Epithelial cell of prostate (primary cell): ENCODE measurements around the gene P2RX7.

ENCODE experiments used
- DNase-seq: peaks from one replicate; pipeline ENCODE4 v3.0.0-alpha.2; 2011; ENCODE audit warnings: low read depth, low spot score
- H3K27ac ChIP-seq: fragments of 450-650 bp; 2 replicates; pipeline ENCODE4 v1.5.1; 2017; ENCODE audit warnings: mild to moderate bottlenecking

Gene P2RX7

GRCh38 chr12:121166356-121166755 lies 33.7 kb downstream of the P2RX7 start:
- no peak overlapping the region for H3K27ac ChIP-seq
- DNase-seq = no peak

DNA sequence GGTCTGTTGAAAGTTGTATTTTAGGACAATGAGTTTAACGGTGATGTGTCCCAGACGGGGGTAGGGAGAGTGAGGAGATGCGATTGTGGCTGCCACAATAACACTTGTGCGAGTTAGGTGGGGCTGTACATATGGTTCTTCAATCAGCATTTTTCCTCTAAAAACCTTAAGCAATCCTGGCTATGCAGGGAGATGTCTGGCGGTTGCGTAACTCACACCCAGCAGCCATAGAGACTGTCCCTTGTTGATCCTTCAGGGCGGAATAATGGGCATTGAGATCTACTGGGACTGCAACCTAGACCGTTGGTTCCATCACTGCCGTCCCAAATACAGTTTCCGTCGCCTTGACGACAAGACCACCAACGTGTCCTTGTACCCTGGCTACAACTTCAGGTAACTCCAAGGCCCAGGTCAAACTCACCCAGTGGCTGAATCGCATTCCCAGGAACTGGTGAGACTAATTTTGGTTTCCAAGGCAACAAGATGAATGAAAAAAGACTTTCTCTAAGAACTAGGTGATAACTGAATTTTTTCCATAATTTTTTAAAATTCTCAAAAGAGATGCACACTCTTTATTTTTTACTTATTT lies 34.6 kb downstream of the P2RX7 start:
- no peak overlapping the region for H3K27ac ChIP-seq
- no peak for DNase-seq

DNA sequence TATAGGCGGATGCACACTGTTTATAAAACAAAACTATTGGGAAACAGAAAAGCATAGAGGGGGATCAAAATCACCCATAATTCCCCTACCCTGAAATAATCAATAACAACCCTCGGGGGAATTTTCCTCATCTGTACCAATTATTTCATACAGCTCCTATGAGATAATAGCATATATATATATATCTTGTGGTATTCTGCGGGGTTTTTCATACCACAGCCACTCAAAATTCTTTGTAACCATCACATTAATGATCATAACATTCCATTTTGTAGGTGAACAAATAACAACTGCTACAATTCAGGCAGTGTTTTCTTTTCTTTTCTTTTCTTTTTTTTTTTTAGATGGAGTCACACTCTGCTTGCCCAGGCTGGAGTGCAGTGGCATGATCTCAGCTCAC lies 35.3 kb downstream of the P2RX7 start:
- H3K27ac ChIP-seq = no peak overlapping the region
- DNase-seq = no peak

DNA sequence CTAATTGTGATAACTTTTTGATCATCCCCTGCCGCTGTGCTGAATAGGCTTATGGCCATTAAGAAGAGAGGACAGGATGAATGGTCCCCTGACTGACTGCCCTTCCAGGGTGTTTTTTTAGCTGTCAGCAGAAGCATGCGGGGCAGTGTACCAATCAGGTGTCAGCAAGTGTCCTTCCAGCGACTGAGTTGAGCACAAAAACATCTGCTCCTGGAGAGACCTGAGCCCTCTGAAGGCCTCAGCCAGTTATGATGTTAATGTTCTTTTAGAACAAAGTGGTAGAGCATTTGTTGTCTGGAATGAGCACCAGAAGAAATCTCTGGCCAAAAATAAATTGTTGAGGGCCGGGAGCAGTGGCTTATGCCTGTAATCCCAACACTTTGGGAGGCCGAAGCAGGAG lies 37.5 kb downstream of the P2RX7 start:
- H3K27ac ChIP-seq = no peak overlapping the region
- no peak for DNase-seq

GRCh38 chr12:121170611-121171260 lies 38.1 kb downstream of the P2RX7 start:
- H3K27ac ChIP-seq = no peak overlapping the region
- DNase-seq = no peak

- no peak overlapping the region for H3K27ac ChIP-seq
- DNase-seq = no peak
Measured at GRCh38 chr12:121172145-121172544, 39.5 kb downstream of the P2RX7 start.

DNA sequence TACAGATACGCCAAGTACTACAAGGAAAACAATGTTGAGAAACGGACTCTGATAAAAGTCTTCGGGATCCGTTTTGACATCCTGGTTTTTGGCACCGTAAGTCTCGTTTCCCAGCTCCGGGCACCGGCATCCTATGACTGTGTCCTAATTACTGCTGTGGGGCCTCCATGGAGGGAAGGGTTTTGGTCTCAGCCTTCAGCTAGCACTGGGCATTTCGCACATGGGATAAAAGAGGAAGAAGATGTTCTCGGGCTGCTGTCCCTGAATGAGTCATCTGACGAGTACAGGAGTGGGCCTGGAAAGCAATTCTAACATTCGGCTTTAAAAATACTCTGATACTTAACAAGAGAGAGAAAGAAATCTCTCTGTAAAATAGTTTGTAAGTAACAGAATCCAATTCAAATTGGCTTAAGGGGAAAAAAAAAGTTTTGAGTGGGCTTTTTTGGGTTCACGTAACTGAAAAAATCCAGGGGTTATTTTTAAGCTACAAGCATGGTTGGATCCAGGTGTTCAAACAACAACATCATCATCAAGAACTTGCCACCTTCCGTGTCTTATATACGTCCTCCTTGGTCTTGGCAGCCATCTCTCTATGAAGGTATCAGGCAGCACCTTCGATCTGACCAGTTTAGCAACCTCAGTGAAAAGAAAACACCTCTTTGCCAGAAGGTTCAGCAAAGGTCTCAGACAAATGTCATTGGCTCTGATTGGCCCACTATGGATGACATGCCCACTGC lies 42.9 kb downstream of the P2RX7 start:
- no peak for DNase-seq
- H3K27ac ChIP-seq = no peak overlapping the region

DNA sequence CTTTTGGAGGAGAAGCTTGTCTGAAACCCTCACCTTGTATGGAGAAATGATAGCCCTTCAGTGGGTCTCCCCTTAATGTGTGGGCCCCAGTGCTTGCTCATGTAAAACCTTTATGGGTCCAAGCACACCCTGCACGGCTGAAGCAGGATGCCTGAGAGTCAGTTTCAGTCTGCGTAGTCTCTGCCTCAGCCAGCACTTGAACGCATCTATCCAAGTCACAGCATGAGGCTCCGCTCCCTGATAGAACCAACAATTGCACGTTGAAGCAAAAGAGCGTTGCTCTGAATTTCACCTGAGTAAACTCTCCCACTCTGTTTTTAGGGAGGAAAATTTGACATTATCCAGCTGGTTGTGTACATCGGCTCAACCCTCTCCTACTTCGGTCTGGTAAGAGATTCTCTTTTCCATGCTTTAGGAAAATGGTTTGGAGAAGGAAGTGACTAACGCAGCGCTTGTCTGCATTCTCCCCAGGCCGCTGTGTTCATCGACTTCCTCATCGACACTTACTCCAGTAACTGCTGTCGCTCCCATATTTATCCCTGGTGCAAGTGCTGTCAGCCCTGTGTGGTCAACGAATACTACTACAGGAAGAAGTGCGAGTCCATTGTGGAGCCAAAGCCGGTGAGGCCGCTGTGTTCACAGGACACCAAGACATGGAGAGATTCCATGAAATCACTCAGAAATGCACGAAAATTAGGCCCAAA lies 44.3 kb downstream of the P2RX7 start:
- DNase-seq = no peak
- H3K27ac ChIP-seq = no peak overlapping the region

DNA sequence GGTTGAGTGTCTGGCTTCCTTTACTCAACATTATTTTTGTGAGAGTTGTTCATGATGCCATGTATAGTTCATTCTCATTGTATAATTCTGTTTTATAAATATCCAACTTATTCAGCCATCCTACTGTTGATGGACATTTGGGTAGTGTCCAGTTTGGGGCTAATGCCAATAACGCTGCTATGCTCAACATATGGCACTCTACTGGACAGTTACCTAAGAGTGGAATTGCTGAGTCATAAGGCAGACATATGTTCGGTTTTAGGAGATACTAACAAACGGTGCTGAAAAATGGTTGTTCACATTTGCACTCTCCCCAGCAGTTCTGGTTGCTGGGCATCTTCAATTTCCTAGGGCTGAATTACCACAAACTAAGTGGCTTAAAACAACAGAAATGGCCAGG lies 48.5 kb downstream of the P2RX7 start:
- no peak for DNase-seq
- no peak overlapping the region for H3K27ac ChIP-seq

DNA sequence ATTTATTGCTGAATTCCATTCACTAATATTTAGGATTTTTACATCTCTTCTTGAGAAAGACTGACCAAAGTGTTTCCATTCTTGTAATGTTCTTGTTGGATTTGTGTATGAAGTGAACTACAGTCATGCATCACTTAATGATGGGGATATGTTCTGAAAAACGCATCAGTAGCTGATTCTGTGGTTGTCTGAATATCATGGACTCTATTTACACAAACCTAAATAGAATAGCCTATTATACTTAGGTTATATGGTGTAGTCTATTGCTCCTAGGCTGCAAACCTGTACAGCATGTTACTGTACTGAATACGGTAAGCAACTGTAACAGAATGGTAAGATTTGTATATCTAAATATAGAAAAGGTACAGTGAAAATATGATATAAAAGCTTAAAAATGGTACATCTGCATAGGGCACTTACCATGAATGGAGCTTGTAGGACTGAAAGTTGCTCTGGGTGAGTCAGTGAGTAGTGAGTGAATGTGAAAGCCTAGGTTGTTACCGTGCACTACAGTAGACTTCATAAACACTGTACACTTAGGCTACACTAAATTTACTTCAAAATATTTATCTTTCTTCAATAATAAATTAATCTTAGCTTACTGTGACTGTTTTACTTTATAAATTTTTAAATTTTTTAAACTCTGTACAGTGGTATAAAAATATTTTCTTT lies 49.7 kb downstream of the P2RX7 start:
- DNase-seq = no peak
- no peak overlapping the region for H3K27ac ChIP-seq

GRCh38 chr12:121184425-121184824 lies 51.7 kb downstream of the P2RX7 start:
- peak; percentile 82 for DNase-seq
- peak overlapping the region; percentile 2 for H3K27ac ChIP-seq

DNA sequence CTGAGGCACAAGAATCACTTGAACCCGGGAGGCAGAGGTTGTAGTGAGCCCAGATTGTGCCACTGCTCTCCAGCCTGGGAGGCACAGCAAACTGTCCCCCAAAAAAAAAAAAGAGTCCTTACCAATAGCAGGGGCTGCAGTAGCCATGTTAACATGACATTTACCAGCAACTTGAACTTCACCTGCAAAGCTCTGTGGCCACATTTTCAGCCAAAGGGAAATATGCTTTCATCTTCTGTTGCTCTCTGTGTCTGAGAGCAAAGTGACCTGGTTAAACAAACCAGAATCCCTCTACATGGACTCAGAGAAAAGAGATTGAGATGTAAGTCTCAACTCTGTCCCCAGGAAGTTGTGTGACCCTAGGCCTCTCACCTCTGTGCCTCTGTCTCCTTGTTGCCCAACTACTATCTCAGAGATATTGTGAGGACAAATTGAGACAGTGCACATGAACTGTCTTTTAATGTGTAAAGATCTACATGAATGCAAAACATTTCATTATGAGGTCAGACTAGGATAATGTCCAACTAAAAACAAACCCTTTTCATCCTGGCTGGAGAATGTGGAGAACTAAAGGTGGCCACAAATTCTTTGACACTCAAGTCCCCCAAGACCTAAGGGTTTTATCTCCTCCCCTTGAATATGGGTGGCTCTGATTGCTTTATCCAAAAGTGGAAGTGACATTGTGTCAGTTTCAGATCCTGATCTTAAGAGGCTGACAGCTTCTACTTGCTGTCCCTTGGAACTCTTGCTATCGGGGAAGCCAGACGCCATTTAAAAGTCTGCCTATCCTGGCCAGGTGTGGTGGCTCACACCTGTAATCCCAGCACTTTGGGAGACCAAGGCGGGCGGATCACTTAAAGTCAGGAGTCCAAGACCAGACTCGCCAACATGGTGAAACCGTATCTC lies 52.6 kb downstream of the P2RX7 start:
- peak overlapping the region; percentile 2 for H3K27ac ChIP-seq
- DNase-seq = no peak

DNA sequence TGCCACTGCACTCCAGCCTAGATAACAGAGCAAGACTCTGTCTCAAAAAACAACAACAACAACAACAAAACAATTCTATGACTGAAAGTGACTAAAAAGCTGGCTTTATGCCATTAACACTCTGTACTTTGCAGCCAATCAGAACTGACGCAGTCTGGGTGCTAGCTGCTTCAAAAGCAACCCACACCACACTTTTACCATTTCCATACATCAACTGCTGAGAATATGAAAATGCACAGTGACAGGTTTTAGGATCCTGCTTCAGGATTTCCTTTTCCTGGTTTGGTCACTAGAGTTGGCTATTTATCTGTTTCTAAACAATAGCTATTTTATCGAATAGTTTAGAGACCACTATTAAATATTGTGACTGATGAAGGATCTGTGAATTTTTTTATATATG lies 54.1 kb downstream of the P2RX7 start:
- no peak for DNase-seq
- no peak overlapping the region for H3K27ac ChIP-seq

DNA sequence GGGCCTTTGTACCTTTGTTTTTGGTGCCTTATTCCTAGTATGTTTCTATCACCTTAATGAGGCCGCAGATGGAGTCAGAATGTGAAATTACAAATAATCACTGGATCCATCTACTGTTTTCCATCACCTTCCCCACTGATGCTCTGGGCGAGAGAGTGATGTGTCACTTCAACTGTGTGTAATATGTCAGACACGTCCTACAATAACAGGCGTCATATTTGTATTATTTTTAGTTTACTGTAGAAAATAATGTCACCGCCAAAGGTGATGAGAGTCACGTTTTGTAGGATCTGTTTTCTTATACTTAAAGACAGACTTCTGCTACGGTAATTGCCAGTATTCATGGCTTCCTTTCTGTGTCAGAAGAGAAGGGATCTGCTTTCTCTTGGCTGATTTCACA lies 54.8 kb downstream of the P2RX7 start:
- no peak overlapping the region for H3K27ac ChIP-seq
- DNase-seq = no peak

GRCh38 chr12:121188227-121188626 lies 55.6 kb downstream of the P2RX7 start:
- no peak overlapping the region for H3K27ac ChIP-seq
- no peak for DNase-seq

DNA sequence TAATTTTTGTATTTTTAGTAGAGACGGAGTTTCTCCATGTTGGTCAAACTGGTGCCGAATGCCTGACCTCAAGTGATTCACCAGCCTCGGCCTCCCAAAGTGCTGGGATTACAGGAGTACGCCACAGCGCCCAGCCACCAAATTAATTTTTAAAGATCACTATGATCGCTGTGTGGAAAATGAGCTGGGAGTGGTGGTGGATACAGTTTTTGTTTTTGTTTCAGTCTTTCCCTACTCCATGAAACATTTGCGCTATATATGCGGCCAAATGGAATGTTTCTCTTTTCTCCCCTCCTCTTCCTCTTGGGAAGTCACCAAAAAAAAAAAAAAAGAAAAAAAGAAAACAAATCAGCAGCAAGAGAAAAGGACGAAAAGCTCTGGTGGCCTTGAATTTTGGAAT lies 56.5 kb downstream of the P2RX7 start:
- no peak overlapping the region for H3K27ac ChIP-seq
- no peak for DNase-seq

GRCh38 chr12:121189619-121190155 lies 57.0 kb downstream of the P2RX7 start:
- peak overlapping the region; percentile 61 for H3K27ac ChIP-seq

DNA sequence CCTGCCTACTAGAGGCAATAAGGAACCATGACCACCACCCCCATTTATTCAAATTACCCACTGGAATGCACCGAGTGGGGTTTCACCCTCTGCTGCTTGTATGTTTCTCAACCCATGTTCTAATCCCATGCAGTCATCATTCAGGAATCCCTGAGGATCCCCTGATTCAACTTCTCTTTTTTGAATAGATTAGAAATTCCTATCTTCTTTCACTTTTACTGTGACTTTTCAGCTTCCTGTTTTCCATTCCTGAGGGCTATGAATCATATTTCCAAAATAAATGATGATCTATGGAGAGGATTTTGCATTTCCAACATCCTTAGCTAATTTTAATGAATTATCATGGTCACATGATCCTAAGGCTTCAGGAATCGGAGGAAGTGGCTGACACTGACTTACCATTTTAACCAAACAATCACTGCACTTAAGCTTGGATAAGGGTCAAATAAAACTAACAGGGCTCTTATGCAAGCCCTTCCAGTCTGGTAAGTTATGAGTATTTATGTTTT lies 57.9 kb downstream of the P2RX7 start:
- peak overlapping the region; percentile 61 for H3K27ac ChIP-seq
- no peak for DNase-seq

More at GRCh38 chr12:121189619-121190155, 57.0 kb downstream of the P2RX7 start:
- no peak for DNase-seq

DNA sequence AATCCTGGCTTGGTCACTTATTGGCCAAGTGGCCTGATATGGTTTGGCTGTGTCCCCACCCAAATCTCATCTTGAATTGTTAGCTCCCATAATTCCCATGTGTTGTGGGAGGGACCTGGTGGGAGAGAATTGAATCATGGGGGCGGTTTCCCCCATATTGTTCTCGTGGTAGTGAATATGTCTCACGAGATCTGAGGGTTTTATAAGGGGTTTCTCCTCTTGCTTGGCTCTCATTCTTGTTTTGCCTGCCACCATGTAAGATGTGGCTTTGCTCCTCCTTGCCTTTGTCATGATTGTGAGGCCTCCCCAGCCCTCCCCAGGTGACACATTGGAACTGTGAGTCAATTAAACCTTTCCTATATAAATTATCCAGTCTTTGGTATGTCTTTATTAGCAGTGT lies 58.5 kb downstream of the P2RX7 start:
- H3K27ac ChIP-seq = peak overlapping the region; percentile 61
- no peak for DNase-seq
